Neutrophil (primary cell): ENCODE results near the gene MOB4.

ENCODE experiments used
- H3K27ac ChIP-seq: fragments of 200-600 bp; sonication (generic); 2 replicates; pipeline ENCODE4 v1.5.1; 2016; ENCODE audit warnings: mild to moderate bottlenecking, moderate library complexity
- H3K27me3 ChIP-seq: fragments of 200-600 bp; sonication (generic); 2 replicates; pipeline ENCODE4 v1.6.0; 2016; ENCODE audit warnings: mild to moderate bottlenecking
- H3K36me3 ChIP-seq: fragments of 200-600 bp; sonication (generic); 2 replicates; pipeline ENCODE4 v1.5.1; 2017
- H3K4me1 ChIP-seq, 2 experiments: fragments of 200-600 bp in 1 of 2; sonication (generic) in 1 of 2; 1 replicate in 1 of 2; 2 replicates in 1 of 2; pipeline versions ENCODE4 v1.5.1 to v1.6.1; 2013 to 2016; ENCODE audit warnings: low read depth in 1 of 2, low read length in 1 of 2, mild to moderate bottlenecking in 1 of 2, moderate library complexity in 1 of 2; ENCODE audit not compliant: control insufficient read depth in 1 of 2, insufficient read depth in 1 of 2
- H3K4me3 ChIP-seq, 2 experiments: fragments of 200-600 bp in 1 of 2; sonication (generic) in 1 of 2; 1 replicate in 1 of 2; 2 replicates in 1 of 2; pipeline ENCODE4 v1.5.1; 2013 to 2016; ENCODE audit warnings: low read depth in 1 of 2, low read length in 1 of 2, mild to moderate bottlenecking in 1 of 2, moderate library complexity in 1 of 2
- H3K9me3 ChIP-seq: fragments of 200-600 bp; sonication (generic); 2 replicates; pipeline ENCODE4 v1.5.1; 2016
- CTCF ChIP-seq: fragments of 200-600 bp; sonication (generic); IDR thresholded peaks from 2 replicates; pipeline ENCODE4 v1.5.1; 2016; ENCODE audit warnings: antibody characterized with exemption

MOB4 gene

DNA sequence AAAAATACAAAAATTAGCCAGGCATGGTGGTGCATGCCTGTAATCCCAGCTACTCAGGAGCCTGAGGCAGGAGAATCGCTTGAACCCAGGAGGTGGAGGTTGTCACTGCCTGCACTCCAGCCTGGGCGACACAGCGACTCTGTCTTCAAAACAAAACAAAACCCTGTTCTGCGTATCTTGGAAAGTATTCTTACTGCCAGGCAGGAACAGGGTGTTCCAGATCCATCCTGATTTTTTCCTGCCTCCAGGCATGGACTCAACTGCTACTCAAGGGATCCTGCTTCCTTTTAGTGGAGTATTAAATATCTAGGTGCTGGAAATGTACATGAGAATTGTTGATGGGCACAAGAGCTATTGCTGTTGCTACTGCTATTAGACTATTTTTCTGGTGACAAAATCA is 28.5 kb upstream of the MOB4 start:
- Histone ChIP-seq H3K36me3 (peaks cover 45% of the 10 kb centered on the region), H3K9me3 (no peaks in the 10 kb centered on the region), H3K4me1 (peaks cover 25 to 27% of the 10 kb centered on the region in 2 experiments), H3K4me3 (no peak overlapping the region), H3K27me3 (no peaks in the 10 kb centered on the region), H3K27ac (peak overlapping the region; percentile 10)
- no peak for TF ChIP-seq CTCF

DNA sequence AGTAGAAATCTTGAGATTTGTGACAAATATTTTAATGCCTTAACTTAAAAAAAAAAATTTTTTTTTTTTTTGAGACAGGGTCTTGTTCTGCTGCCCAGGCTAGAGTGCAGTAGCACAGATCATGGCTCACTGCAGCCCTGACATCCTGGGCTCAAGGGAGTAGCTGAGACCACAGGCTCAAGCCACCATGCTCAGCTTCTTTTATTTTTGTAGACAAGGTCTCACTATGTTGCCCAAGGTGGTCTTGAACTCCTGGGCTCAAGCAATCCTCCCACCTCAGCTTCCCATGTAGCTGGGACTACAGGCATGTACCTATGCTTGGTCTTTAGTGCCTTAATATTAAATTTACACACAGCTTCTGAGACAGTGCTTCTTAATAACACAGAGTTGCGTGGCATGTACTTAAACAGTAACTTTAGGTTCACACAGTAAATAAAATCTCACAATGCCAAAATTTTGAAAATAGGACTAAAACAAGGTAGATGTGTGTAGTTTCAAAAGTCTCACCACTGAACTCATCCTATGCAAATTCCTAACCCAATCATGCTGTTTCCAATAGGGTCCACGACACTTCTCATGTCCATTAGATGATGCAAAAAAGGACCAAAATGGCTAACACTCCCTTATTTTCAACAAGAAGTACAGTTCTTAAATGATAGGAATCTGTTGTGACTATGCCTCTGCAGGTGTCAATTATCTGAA is 20.3 kb upstream of the MOB4 start:
- Histone ChIP-seq H3K27ac (no peak overlapping the region), H3K27me3 (no peaks in the 10 kb centered on the region), H3K36me3 (peaks cover 17% of the 10 kb centered on the region), H3K4me1 (peaks cover 21 to 23% of the 10 kb centered on the region in 2 experiments), H3K9me3 (no peaks in the 10 kb centered on the region), H3K4me3 (no peak overlapping the region)
- no peak for TF ChIP-seq CTCF

- peaks cover 16% of the 10 kb centered on the region for H3K36me3 ChIP-seq
- no peak overlapping the region for H3K27ac ChIP-seq
- H3K4me3 ChIP-seq = no peak overlapping the region
Observed at GRCh38 chr2:197496695-197497094, 19.2 kb upstream of the MOB4 start.

DNA sequence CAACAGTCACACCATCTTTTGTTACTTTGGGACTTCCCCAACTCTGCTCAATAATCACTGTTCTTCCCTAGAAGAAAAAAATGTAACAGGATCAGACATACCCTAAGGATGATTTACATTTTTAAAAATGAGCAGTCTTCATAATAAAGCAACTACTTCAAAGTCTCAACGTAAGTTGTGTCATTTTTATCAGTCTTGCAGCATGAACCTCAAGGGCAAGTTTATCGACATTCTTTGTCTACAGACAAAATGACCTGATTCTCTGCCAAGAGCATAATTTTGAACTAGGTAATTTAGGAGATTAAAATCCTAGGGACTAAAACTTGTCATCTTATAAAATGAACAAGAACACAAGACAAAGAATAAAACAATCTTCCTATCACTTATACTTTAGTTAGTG is 18.5 kb upstream of the MOB4 start:
- H3K4me1 ChIP-seq = peaks cover 30 to 31% of the 10 kb centered on the region in 2 experiments
- TF ChIP-seq CTCF = no peak
- no peaks in the 10 kb centered on the region for H3K27me3 ChIP-seq
- H3K27ac ChIP-seq = no peak overlapping the region
- H3K36me3 ChIP-seq = peaks cover 10% of the 10 kb centered on the region
- no peaks in the 10 kb centered on the region for H3K9me3 ChIP-seq
- no peak overlapping the region for H3K4me3 ChIP-seq

More at GRCh38 chr2:197496695-197497094, 19.2 kb upstream of the MOB4 start:
- H3K27me3 ChIP-seq = no peaks in the 10 kb centered on the region
- peaks cover 30 to 31% of the 10 kb centered on the region in 2 experiments for H3K4me1 ChIP-seq
- no peaks in the 10 kb centered on the region for H3K9me3 ChIP-seq
- TF ChIP-seq CTCF = no peak

GRCh38 chr2:197498235-197498936 is 17.5 kb upstream of the MOB4 start:
- Histone ChIP-seq H3K4me1 (peaks cover 30 to 31% of the 10 kb centered on the region in 2 experiments), H3K9me3 (no peaks in the 10 kb centered on the region), H3K27ac (peak overlapping the region; percentile 93), H3K27me3 (no peaks in the 10 kb centered on the region), H3K4me3 (peak overlapping the region; percentile 91 to 98), H3K36me3 (peaks cover 5% of the 10 kb centered on the region)
- no peak for TF ChIP-seq CTCF
